Transverse colon (tissue), 4 donors: Measurements from ENCODE around the gene TRIAP1. TPM values are rescaled to one million over a fixed set of nuclear protein-coding genes. Genes with fewer than 3 reads are reported as not detected.
A peak's percentile ranks its signal among the peaks of the same experiment; 100 is the strongest.
"Not testable (repeated sequence)": the region's sequence is repeated elsewhere in the genome, so short reads cannot be mapped to it uniquely, and the experiment has no call there.

ENCODE experiments used
- DNase-seq: peaks from one replicate; pipeline ENCODE4 v3.0.0-alpha.2; 2019
- H3K27ac ChIP-seq, 4 donors: fragments of 200-600 bp; sonication (generic); 2 replicates each; pipeline ENCODE4 v1.5.1; 2016 to 2018; ENCODE audit warnings: inconsistent platforms in 4 of 4
- H3K27me3 ChIP-seq: fragments of 200-600 bp; sonication (generic); 2 replicates; pipeline ENCODE4 v1.5.1; 2017; ENCODE audit warnings: inconsistent platforms
- H3K36me3 ChIP-seq, 4 donors: fragments of 200-600 bp; sonication (generic); 2 replicates each; pipeline ENCODE4 v1.5.1; 2017 to 2019; ENCODE audit warnings: inconsistent platforms in 4 of 4
- H3K4me1 ChIP-seq, 4 donors: fragments of 200-600 bp; sonication (generic); 2 replicates each; pipeline ENCODE4 v1.5.1; 2017 to 2020; ENCODE audit warnings: inconsistent platforms in 4 of 4
- H3K4me3 ChIP-seq, 4 donors: fragments of 200-600 bp; sonication (generic); 1 replicate in 1 of 4; 2 replicates in 3 of 4; pipeline versions ENCODE4 v1.5.1 to v1.6.1; 2017 to 2019; ENCODE audit warnings: inconsistent platforms in 4 of 4
- H3K9me3 ChIP-seq, 2 donors: fragments of 200-600 bp; sonication (generic); 2 replicates each; pipeline ENCODE4 v1.5.1; 2017 to 2019; ENCODE audit warnings: inconsistent platforms in 2 of 2
- EP300 ChIP-seq: sonication (generic); formaldehyde crosslinking; IDR thresholded peaks from one replicate; pipeline ENCODE4 v1.6.1; 2017; ENCODE audit warnings: antibody characterized with exemption, low read depth
- POLR2A ChIP-seq: fragments of 450-650 bp; IDR thresholded peaks from one replicate; pipeline ENCODE4 v1.6.1; 2016; ENCODE audit warnings: antibody characterized with exemption, mild to moderate bottlenecking, moderate library complexity
- POLR2AphosphoS5 ChIP-seq, 3 donors: sonication (generic); formaldehyde crosslinking; IDR thresholded peaks; one replicate each; pipeline ENCODE4 v1.6.1; 2016; ENCODE audit warnings: antibody characterized with exemption in 3 of 3
- WGBS, 2 donors: methylation state at CpG; one replicate each; pipeline ENCODE4 v1.1.5; 2018; ENCODE audit warnings: low coverage in 1 of 2; 5-methylcytosine and 5-hydroxymethylcytosine counted together
- in situ Hi-C, 4 donors: fragments of 200-750 bp; cut with MboI; loops; one replicate each; pipeline versions ENCODE4 v1.15.0 to v1.15.1; 2017; ENCODE audit warnings: low sequenced_read_pairs in 3 of 4, low pct_ligation_motif_present in 1 of 4, low pct_unique_long_range_greater_than_20kb in 1 of 4
- intact Hi-C: fragments of 100-400 bp; cut with DNase I; formaldehyde crosslinking; loops from one replicate; pipeline ENCODE4 v1.15.1; 2023; ENCODE audit warnings: low total_unique reads
- total RNA-seq, 4 donors: library from RNA; depleted of rRNA; stranded (reverse); fragments of >200 nt; gene quantifications; one replicate each; pipeline ENCODE4 v1.1.0, GENCODE V29; 2016
- TF ChIP-seq, protein P1 (sequence below), 5 experiments: fragments of 200-600 bp in 3 of 5; fragments of 450-650 bp in 2 of 5; sonication (generic) in 3 of 5; IDR thresholded peaks; 1 replicate in 2 of 5; 2 replicates in 3 of 5; pipeline ENCODE4 v1.5.1; 2016 to 2017; ENCODE audit warnings: antibody characterized with exemption in 5 of 5, inconsistent platforms in 3 of 5, mild to moderate bottlenecking in 2 of 5, moderate library complexity in 1 of 5

TRIAP1 gene
- total RNA-seq, 4 donors from 2014 or later, result 7.2 to 20.9 (median 11.9) TPM

DNA sequence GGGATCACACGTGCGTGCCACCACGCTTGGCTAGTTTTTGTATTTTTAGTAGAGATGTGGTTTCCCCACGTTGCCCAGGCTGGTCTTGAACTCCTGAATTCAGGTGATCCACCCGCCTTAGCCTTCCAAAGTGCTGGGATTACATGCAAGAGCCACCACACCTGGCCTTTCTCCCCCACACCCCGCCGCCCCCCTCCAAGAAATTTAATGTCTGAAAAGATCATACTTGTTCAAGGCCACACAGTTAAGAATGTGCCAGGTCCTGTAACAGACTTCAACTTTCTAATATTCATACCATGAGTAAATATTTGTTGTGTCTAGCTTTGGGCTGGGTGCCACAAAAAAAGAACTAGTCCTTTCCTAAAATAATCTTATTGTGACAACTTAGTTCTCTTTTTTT is 9.1 kb upstream of the TRIAP1 start:
- no peak overlapping the region for H3K4me3 ChIP-seq
- 88% methylated on average over 7 of the region's 7 CpGs; no CpG with 5 or more reads in 1 of the 2 donors for WGBS, 2 donors
- no peaks in the 10 kb centered on the region for H3K27me3 ChIP-seq
- no peaks in the 10 kb centered on the region for H3K4me1 ChIP-seq
- H3K27ac ChIP-seq, result no peak overlapping the region
- DNase-seq, result no peak
- in situ Hi-C loops (no loop called here), intact Hi-C loops (no loop called here)
- H3K36me3 ChIP-seq, result peaks cover 0 to 26% (median 12%) of the 10 kb centered on the region in 4 donors
- TF ChIP-seq EP300, result no peak
- TF ChIP-seq, protein P1, sequence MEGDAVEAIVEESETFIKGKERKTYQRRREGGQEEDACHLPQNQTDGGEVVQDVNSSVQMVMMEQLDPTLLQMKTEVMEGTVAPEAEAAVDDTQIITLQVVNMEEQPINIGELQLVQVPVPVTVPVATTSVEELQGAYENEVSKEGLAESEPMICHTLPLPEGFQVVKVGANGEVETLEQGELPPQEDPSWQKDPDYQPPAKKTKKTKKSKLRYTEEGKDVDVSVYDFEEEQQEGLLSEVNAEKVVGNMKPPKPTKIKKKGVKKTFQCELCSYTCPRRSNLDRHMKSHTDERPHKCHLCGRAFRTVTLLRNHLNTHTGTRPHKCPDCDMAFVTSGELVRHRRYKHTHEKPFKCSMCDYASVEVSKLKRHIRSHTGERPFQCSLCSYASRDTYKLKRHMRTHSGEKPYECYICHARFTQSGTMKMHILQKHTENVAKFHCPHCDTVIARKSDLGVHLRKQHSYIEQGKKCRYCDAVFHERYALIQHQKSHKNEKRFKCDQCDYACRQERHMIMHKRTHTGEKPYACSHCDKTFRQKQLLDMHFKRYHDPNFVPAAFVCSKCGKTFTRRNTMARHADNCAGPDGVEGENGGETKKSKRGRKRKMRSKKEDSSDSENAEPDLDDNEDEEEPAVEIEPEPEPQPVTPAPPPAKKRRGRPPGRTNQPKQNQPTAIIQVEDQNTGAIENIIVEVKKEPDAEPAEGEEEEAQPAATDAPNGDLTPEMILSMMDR (IDR thresholded peaks at IDR 0.05), result no peak
- no peak for TF ChIP-seq POLR2AphosphoS5 (IDR thresholded peaks at IDR 0.05)
- TF ChIP-seq POLR2A, result no peak
- H3K9me3 ChIP-seq, result no peaks in the 10 kb centered on the region

DNA sequence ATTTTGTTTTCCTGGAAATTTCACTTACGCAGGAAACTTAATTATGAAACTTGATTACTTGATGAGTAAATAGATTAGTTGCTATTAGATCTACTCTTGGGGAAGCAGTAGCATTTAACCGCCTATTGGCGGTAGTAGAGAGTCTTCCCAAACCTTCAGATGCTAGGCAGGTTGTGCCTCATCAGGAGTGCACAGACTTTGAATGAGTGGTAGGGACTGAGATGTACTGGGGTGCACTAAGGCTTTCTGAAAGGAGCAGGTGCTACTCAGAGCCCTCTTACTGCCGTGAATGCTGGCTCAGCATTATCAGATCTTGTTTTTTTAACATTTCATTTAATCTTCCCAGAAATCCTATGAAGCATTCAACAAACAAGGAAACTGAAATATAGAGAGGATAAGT is 7.8 kb upstream of the TRIAP1 start:
- DNase-seq, result no peak
- TF ChIP-seq POLR2AphosphoS5 (IDR thresholded peaks at IDR 0.05) (no peak), EP300 (no peak), POLR2A (no peak)
- TF ChIP-seq, protein P1 (IDR thresholded peaks at IDR 0.05), result peak; percentile 36 to 56 (median 54)
- WGBS, 2 donors, result 50 to 80% methylated on average over 3 to 4 of the region's 4 CpGs
- Histone ChIP-seq H3K36me3 (peaks cover 0 to 17% (median 7%) of the 10 kb centered on the region in 4 donors), H3K9me3 (no peaks in the 10 kb centered on the region), H3K4me3 (no peak overlapping the region), H3K4me1 (no peaks in the 10 kb centered on the region), H3K27ac (no peak overlapping the region), H3K27me3 (no peaks in the 10 kb centered on the region)
- in situ Hi-C loops (no loop called here), intact Hi-C loops (no loop called here)

DNA sequence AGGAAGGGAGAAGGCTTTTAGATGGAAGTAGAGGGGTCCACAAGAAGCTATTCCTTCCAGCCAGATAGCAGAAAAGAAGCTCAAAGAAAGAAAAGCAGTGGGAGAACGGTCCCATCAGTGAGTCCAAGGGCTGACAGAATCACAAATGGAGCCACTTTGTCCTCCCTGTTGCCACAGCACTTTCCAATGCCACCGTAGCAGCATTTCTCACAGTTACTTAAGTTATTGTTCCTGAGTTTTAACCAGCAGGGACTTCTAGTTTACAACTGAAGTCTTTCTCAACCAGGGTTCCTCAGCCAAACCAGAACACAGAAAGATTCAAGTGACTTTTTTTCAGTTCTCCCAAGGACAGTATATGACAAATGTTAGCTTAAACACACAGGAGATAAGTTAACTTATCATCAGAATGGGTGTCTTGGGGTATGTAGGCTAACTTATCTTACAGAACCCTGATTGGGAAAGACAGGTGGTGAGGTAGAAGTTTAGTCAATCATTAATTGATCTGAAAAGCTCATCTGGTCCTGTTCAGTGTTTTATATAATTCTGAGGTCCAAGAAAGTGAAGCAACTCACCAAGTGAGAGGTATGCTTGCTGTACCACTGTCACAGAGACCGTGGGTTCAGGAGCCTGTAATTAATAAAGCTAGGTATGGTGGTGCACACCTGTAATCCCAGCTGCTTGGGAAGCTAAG is 7.0 kb upstream of the TRIAP1 start:
- Histone ChIP-seq H3K4me3 (no peak overlapping the region), H3K27ac (no peak overlapping the region), H3K4me1 (no peaks in the 10 kb centered on the region), H3K27me3 (no peaks in the 10 kb centered on the region), H3K36me3 (peaks cover 0 to 10% (median 4%) of the 10 kb centered on the region in 4 donors), H3K9me3 (no peaks in the 10 kb centered on the region)
- in situ Hi-C loops (no loop called here), intact Hi-C loops (no loop called here)
- TF ChIP-seq, protein P1 (IDR thresholded peaks at IDR 0.05), result no peak
- TF ChIP-seq POLR2A (no peak), POLR2AphosphoS5 (IDR thresholded peaks at IDR 0.05) (no peak), EP300 (no peak)
- WGBS, 2 donors, result 89 to 93% methylated on average over 3 of the region's 3 CpGs
- no peak for DNase-seq

DNA sequence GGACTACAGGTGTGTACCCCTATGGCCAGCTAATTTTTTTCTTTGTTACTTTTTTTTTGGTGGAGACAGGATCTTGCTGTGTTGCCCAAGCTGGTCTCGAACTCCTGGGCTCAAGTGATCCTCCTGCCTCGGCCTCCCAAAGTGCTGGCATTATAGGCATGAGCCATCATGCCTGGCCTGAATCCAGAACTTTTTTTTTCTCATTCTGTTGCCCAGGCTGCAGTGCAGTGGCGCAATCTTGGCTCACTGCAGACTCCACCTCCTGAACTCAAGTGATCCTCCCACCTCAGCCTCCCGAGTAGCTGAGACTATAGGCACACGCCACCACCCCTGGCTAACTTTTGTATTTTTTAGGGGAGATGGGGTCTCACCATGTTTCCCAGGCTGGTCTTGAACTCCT is 6.3 kb upstream of the TRIAP1 start:
- H3K36me3 ChIP-seq, in situ Hi-C loops, H3K27ac ChIP-seq, H3K9me3 ChIP-seq, H3K4me1 ChIP-seq, H3K27me3 ChIP-seq, DNase-seq, intact Hi-C loops, H3K4me3 ChIP-seq: not testable (repeated sequence)
- 88 to 93% methylated on average over 2 to 5 of the region's 5 CpGs for WGBS, 2 donors

DNA sequence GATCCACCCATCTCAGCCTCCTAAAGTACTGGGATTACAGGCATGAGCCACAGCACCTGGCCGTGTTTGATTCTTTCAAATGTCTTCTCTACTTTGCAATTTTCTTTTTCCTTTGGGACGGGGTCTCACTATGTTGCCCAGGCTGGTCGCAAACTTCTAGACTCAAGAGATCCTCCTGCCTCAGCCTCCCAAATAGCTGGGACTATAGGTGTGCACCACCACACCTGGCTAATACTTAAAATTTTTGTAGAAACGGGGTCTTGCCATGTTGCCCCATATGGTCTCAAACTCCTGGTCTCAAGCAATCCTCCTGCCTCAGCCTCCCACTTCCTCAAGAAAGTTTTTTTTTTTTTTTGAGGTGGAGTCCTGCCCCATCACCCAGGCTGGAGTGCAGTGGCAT is 1.8 kb upstream of the TRIAP1 start:
- Histone ChIP-seq H3K27ac (no peak overlapping the region), H3K27me3 (no peaks in the 10 kb centered on the region), H3K4me3 (no peak overlapping the region), H3K4me1 (peaks cover 8 to 27% (median 21%) of the 10 kb centered on the region in 4 donors), H3K36me3 (peaks cover 0 to 19% (median 0%) of the 10 kb centered on the region in 4 donors), H3K9me3 (no peaks in the 10 kb centered on the region)
- DNase-seq, result no peak
- TF ChIP-seq, protein P1 (IDR thresholded peaks at IDR 0.05), result no peak
- TF ChIP-seq POLR2A (no peak), EP300 (no peak), POLR2AphosphoS5 (IDR thresholded peaks at IDR 0.05) (no peak)
- WGBS, 2 donors, result 99 to 100% methylated on average over 2 to 4 of the region's 4 CpGs
- in situ Hi-C loops, result no loop called here
- intact Hi-C loops, result no loop called here

DNA sequence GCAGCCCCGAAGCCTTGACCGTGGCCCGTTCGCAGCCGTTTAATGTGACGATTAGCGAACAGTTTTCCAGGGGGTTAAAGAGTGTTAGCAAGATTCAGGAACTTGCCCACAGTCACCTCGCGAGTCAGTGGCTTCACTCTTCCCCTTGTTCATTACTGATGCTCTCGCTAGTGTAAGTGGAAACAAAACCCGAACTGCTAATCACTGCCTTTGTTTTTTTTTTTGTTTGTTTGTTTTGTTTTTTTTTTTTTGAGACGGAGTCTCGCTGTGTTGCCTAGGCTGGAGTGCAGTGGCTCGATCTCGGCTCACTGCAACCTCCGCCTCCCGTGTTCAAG is 627 bp upstream of the TRIAP1 start:
- DNase-seq, H3K27me3 ChIP-seq, H3K9me3 ChIP-seq, intact Hi-C loops, in situ Hi-C loops: not testable (repeated sequence)
- H3K4me3 ChIP-seq, result peak overlapping the region; percentile 69 to 78 (median 73)
- peaks cover 0 to 15% (median 0%) of the 10 kb centered on the region in 4 donors for H3K36me3 ChIP-seq
- 4% methylated on average over 10 to 17 of the region's 17 CpGs for WGBS, 2 donors
- H3K4me1 ChIP-seq, result peaks cover 8 to 27% (median 21%) of the 10 kb centered on the region in 4 donors
- peak overlapping the region; percentile 86 to 91 (median 90) for H3K27ac ChIP-seq
